Stimulated activated CD8-positive, alpha-beta memory T cell treated with anti-CD3 and anti-CD28 coated beads, Interleukin-7, amount 100 ng/mL, for 4 hours (primary cell): ENCODE results near the gene SLC38A7.
"Not testable (repeated sequence)": the region's sequence is repeated elsewhere in the genome, so short reads cannot be mapped to it uniquely, and the experiment has no call there.

Experiments used
- DNase-seq, 2 donors: peaks; one replicate each; pipeline ENCODE4 v3.0.0-alpha.2; 2020; ENCODE audit warnings: low read depth in 2 of 2

Gene SLC38A7

DNA sequence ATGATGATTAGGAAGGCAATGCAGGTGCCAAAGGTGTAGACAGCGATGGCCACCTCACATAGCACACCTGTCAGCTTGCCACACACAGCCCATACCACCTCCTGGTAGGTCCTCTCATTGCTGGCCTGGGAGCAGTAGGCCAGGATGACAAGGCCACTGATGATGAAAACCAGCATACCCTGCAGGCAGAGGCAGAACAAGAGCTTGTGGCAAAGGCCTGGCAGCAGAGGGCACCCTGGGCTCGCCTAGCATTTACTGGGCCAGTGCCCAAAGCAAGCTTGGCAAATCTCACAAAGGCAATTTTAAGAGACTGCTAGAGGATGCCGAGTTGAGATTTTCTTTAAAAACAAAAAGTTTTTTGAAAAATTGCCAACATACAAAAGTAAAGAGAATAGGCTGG, 5.9 kb downstream of the SLC38A7 start:
- DNase-seq: no peak

GRCh38 chr16:58678269-58678668, 6.3 kb downstream of the SLC38A7 start:
- DNase-seq: no peak

DNA sequence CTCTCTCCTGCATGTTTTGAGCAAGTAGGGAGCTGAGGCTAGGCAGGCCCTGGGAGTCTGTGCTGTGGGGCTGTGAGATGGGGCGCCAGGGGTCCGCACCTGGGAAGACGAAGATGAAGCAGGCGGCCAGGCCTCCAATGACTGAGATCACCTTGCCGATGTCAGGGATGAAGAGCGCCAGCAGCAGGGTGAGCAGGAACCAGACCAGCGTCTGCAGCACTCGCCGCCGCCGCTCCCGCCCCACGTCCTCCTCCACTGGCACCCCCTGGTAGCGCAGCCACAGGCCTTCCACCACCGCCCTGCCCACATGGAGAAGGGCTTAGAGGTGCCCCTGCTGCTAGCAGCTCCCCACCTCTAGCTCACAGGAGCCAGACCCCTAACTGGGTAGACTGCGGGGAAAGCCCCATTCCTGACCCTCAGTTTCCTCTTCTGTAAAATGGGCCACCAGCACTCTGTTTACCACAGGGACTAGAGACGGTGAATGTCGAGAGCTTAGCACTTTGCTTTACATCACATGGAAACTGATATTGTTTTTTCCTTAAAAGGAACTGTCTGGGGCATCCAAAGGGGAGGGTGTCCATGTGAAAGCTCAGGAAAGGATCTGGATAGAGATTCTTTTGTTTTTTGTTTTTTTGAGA, 13.5 kb downstream of the SLC38A7 start:
- no peak for DNase-seq

- DNase-seq: no peak
Observed at GRCh38 chr16:58670177-58670576, 14.4 kb downstream of the SLC38A7 start.

- no peak for DNase-seq
Observed at GRCh38 chr16:58665200-58665599, 19.4 kb downstream of the SLC38A7 start.

DNA sequence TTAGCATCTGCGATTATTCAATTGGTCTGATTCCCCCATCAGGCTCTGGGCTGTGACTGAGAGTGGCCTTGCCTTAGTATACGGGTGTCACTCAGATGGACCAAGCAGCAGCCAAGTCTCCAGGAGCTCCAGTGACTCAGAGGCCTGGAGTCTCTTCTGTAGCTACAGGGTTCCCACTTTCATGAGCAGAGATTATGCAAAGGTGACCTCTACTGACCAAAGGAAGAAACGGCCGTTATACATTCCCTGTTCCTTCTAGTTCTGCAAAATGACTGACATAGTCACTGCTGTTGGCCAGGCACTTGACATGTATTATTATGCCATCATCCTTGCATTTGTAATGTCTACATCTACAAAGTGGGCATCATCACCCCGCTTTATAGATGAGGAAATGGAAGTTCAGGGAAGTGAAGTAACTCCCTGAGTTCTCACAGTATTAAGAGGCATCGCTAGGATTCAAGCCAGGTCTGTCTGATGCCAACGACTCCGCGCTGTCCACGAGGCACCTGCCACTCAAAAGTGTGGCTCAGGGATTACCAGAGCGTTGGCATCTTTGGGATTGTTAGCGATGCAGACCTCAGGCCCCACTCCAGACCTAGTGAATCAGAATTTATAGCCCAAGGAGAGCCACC, 23.3 kb downstream of the SLC38A7 start:
- DNase-seq: no peak

GRCh38 chr16:58659911-58660310, 24.7 kb downstream of the SLC38A7 start:
- DNase-seq: not testable (repeated sequence)

DNA sequence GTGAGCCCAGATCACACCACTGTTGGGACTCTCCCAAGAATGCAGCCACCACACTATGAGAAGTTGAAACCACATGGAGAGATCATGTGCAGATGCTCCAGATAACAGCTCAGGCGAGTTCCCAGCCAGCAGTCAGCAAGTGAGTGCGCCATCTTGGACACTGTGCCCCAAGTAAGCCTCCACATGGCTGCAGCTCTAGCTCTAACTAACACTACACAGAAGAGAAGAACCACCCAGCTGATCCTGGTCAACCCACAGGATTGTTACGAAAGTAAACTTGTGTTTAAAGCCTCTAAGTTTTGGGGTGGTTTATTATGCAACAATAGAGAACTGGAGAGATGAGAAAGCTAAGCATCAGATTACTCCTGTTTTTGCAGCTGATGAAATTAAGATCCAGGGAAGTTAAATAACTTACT, 25.8 kb downstream of the SLC38A7 start:
- no peak for DNase-seq

DNA sequence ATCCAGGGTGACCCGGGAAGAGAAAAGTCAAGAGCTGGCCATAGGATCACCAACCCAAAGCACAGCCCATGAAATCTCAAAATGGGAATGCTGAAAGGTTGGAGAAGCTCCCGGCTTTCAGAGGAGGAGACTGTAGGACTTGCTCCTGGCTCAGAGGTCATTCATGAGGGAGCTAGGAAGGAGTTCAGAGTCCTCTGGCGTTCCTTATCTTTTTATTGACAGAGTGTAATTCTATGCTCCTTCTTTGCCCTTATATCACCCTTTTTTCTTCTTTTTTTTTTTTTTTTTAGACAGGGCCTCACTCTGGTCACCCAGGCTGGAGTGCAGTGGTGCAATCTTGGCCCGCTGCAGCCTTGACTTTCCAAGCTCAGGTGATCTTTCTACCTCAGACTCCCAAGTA, 27.7 kb downstream of the SLC38A7 start:
- no peak for DNase-seq

GRCh38 chr16:58655215-58655596, 29.4 kb downstream of the SLC38A7 start:
- no peak for DNase-seq

DNA sequence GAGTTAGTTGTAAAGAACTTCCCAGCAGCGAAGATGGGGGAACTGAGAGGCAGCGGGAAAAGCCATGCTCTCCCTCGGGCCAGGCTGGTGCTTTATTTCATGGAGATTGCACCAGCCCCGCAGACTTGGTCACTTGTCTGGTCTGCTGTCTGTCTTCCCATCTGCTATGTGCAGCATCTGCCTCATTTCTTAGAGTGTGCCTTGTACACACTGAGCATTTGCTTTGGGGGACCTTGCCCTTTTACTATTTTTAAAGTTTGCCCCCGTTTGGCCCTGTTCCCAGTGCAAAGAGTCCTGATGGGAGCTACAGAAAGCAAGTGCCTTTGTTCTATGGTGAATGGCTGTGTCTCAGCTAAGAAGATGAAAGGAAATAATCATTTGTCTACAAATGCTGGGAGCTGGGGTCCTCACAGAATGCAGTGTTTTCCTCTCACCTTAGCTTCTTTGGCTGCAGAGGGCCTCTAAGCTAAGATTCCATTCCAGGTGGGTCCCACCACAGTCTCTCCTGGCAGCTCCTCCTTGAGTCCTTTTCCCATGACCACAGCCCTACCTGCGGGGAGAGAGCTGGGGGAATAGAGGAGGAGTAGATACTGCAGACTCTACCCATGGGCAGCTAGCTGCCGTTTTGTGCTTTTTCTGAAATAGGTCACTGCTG, 29.9 kb downstream of the SLC38A7 start:
- no peak for DNase-seq

- DNase-seq: no peak
Observed at GRCh38 chr16:58652741-58653140, 31.8 kb downstream of the SLC38A7 start.

DNA sequence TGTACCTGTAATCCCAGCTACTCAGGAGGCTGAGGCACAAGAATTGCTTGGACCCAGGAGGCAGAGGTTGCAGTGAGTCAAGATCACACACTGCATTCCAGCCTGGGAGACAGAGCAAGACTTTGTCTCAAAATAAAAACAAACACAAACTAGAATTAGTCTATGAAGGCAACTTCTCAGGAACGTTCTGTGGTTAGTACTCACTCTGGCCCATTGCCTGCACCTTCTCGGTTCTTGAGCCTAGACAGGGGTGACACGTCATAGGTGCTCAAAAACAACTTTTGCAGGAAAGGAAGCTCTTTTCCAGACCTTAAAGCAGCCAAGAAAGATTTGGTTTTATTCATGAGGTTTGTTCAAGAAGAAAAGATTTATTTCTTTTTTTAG, 32.6 kb downstream of the SLC38A7 start:
- DNase-seq: no peak

DNA sequence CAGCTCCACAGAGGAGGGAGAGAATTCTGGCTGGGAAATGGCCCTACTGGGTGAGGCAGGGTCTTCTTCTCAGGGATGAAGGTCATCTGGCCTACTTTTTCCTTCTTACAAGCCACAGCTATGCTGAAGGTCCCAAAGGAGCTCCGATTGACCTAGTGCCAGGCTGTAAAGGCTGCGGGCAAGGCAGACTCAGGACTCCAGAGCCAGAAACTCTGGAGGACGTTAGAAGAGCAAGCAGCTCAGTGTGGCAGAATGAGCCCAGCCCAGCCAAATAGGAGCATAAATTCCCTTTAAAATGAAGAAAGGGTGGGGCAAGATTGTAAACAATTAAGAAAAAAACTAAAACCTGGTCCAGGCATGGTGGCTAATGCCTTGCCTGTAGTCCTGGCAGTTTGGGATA, 34.9 kb downstream of the SLC38A7 start:
- no peak for DNase-seq

DNA sequence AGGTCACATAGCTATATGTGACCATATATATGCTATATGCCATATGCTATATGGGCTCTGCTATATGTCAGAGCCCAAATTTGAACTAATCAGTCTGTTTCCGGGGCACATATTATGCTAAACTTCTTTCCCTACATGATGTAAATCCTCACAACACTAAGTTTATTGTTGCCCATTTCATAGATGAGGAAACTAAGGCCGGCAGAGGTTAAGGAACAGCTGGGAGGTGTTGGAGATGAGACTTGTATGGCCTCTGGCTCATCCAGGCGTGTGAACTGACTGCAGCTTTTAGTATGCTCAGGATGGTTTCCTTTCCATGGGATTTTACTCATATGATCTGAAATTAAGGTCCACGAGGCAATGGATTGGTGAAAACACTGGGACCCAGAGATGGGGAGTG, 37.5 kb downstream of the SLC38A7 start:
- DNase-seq: no peak

GRCh38 chr16:58644765-58645487, 39.6 kb downstream of the SLC38A7 start:
- DNase-seq: no peak

DNA sequence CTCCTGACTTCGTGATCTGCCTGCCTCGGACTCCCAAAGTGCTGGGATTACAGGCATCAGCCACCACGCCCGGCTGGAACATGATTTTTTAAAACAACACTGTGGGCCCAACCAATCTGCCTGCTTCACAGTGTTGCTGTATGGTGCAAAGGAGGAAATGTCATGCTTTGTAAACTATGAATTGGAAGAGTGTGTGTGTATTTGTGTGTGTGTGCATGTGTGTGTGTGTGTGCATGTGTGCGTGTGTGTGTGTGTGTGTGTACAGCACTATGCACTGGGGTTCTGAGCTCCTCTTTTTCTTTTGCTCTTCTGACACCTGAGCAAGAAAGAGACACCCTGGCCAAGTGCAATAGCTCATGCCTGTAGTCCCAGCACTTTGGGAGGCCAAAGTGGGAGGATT, 40.5 kb downstream of the SLC38A7 start:
- DNase-seq: no peak

GRCh38 chr16:58640949-58641348, 43.6 kb downstream of the SLC38A7 start:
- no peak for DNase-seq

- DNase-seq: no peak
Observed at GRCh38 chr16:58639836-58640235, 44.7 kb downstream of the SLC38A7 start.

- DNase-seq: no peak
Observed at GRCh38 chr16:58639230-58639629, 45.3 kb downstream of the SLC38A7 start.

- DNase-seq: no peak
Observed at GRCh38 chr16:58638148-58639036, 46.2 kb downstream of the SLC38A7 start.

GRCh38 chr16:58637021-58637420, 47.5 kb downstream of the SLC38A7 start:
- not testable (repeated sequence) for DNase-seq
